Occipital lobe (tissue), 2 donors: ENCODE data around the gene ZC3H10. TPM values are rescaled to one million over a fixed set of nuclear protein-coding genes. Genes with fewer than 3 reads are reported as not detected.
"Not testable (repeated sequence)": the region's sequence is repeated elsewhere in the genome, so short reads cannot be mapped to it uniquely, and the experiment has no call there.

Experiments used
- DNase-seq: peaks from one replicate; lab custom pipeline; 2025; lab: John Stamatoyannopoulos, UW
- total RNA-seq: library from RNA; depleted of rRNA; stranded (reverse); fragments of >200 nt; gene quantifications from one replicate; pipeline ENCODE4 v1.2.3, GENCODE V29; 2014

ZC3H10 gene
- total RNA-seq, 1 donor from 2014 or later = 10.6 TPM

GRCh38 chr12:56102683-56103065 is 15.4 kb upstream of the ZC3H10 start:
- DNase-seq = no peak

GRCh38 chr12:56103066-56103711 is 14.9 kb upstream of the ZC3H10 start:
- DNase-seq = no peak

GRCh38 chr12:56103823-56104108 is 14.3 kb upstream of the ZC3H10 start:
- DNase-seq = no peak

GRCh38 chr12:56104109-56104814 is 13.8 kb upstream of the ZC3H10 start, which contains the start of gene PA2G4:
Gene PA2G4 (plus strand): TSS chr12:56104559. CDS start chr12:56104738, 179 bp downstream.
- DNase-seq = peak; percentile 98

GRCh38 chr12:56104815-56105608 is 13.1 kb upstream of the ZC3H10 start:
- no peak for DNase-seq

- no peak for DNase-seq
These were observed 12.5 kb upstream of the ZC3H10 start for GRCh38 chr12:56105609-56105902.

GRCh38 chr12:56107242-56107641 is 10.8 kb upstream of the ZC3H10 start:
- DNase-seq = no peak

- DNase-seq = no peak
These were observed 7.5 kb upstream of the ZC3H10 start for GRCh38 chr12:56110571-56110970.

GRCh38 chr12:56114084-56114483 is 4.0 kb upstream of the ZC3H10 start:
- DNase-seq = no peak

GRCh38 chr12:56115329-56115728 is 2.7 kb upstream of the ZC3H10 start:
- no peak for DNase-seq

- DNase-seq = peak; percentile 87
These were observed 1.6 kb upstream of the ZC3H10 start, which contains the start of gene RPL41 for GRCh38 chr12:56116267-56117081. Gene RPL41 (plus strand): TSS chr12:56116633.

- DNase-seq = not testable (repeated sequence)
These were observed 872 bp upstream of the ZC3H10 start for GRCh38 chr12:56117082-56117706.

GRCh38 chr12:56118688-56119357 is 757 bp downstream of the ZC3H10 start:
- DNase-seq = no peak

GRCh38 chr12:56119361-56119796 is 1.3 kb downstream of the ZC3H10 start:
- peak; percentile 6 for DNase-seq

GRCh38 chr12:56120158-56120846 is 2.2 kb downstream of the ZC3H10 start:
- no peak for DNase-seq

GRCh38 chr12:56121204-56121870 is 3.3 kb downstream of the ZC3H10 start:
- DNase-seq = no peak

- no peak for DNase-seq
These were observed 4.6 kb downstream of the ZC3H10 start for GRCh38 chr12:56122637-56123036.

GRCh38 chr12:56124133-56124532 is 6.1 kb downstream of the ZC3H10 start:
- no peak for DNase-seq

- DNase-seq = no peak
These were observed 8.7 kb downstream of the ZC3H10 start for GRCh38 chr12:56126732-56127239.
